Stimulated activated CD4-positive, alpha-beta T cell treated with anti-CD3 and anti-CD28 coated beads, Interleukin-1b, Interleukin-23, amount 100 ng/mL, for 24 hours (primary cell): ENCODE measurements around the gene MT3.

Experiments used
- DNase-seq, 4 experiments: peaks; one replicate each; pipeline ENCODE4 v3.0.0-alpha.2; 2020; ENCODE audit warnings: low read depth in 4 of 4, low spot score in 1 of 4

Gene MT3

DNA sequence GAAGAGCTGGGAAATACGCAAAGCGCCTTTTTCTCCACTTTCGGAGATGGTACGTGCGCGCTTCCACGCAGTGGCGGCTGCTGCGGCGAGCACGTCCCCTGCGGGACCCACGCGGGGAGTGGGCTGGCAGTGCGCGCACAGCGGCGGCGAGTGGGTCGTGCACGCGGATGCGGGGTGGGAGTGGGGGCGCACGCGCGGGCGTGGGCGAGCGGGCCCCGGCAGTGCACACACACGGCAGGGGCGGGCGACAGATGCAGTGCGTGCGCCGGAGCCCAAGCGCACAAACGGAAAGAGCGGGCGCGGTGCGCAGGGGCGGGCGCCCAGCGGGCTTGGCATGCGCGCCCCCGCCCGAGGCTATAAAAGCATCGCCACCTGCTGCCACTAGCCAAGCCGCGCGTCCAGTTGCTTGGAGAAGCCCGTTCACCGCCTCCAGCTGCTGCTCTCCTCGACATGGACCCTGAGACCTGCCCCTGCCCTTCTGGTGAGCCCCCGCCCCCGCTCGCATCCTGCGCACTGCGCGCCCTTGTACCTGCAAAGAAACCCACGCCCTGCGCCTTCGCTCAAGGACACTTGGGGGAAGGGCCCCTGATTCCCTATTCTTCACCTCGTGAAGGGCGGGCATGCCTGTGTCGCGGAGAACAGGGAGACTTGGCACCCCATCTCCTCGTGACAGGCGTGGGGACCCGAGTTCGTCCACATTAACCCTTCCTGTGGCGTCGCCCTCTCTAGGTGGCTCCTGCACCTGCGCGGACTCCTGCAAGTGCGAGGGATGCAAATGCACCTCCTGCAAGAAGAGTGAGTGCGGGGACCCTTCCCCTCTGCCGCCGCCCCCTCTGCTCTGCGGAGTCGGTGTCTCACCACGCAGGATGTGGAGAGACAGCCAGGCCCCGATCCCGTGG is at the start of gene MT3:
Gene MT3, plus strand, starts transcription at position 388 of the 899 bp plus-strand sequence. Its CDS starts 63 bp downstream, at position 451.
- DNase-seq = no peak

DNA sequence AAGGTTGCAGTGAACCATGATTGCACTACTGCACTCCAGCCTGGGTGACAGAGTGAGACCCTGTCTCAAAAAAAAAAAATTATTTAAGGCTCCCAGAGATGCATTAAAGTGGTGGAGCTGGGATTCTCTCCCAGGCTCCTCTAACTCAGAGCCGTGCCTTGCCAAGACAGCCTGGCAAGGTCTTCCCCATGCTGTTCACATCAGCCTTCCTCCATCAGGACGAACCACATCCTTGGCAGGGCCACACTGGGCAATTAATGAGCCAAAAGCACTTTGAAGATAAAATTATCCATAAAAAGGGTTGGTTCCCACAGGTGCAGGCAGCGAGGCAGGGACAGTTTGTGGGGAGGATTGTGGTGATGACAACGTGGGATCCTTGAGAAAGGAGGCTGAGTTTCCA is 49.7 kb upstream of the MT3 start:
- no peak for DNase-seq

DNA sequence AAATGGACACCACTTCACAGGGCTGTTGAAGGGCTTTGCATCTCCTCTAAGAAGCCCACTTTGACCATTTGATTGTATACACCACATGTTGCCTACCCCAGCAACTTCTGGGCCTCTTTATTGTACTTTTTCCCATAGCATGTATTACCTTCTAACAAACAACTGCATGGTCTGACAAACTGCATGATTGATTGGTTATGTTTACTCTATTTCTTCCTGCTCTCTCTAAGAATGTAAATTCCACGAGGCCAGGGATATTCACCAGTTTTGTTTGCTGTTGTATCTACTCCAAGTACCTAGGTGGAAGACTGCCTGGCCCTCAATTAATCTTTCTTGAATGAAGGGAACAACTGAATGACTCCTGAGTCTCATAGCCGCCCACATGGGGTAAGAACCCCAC is 47.3 kb upstream of the MT3 start:
- no peak for DNase-seq

DNA sequence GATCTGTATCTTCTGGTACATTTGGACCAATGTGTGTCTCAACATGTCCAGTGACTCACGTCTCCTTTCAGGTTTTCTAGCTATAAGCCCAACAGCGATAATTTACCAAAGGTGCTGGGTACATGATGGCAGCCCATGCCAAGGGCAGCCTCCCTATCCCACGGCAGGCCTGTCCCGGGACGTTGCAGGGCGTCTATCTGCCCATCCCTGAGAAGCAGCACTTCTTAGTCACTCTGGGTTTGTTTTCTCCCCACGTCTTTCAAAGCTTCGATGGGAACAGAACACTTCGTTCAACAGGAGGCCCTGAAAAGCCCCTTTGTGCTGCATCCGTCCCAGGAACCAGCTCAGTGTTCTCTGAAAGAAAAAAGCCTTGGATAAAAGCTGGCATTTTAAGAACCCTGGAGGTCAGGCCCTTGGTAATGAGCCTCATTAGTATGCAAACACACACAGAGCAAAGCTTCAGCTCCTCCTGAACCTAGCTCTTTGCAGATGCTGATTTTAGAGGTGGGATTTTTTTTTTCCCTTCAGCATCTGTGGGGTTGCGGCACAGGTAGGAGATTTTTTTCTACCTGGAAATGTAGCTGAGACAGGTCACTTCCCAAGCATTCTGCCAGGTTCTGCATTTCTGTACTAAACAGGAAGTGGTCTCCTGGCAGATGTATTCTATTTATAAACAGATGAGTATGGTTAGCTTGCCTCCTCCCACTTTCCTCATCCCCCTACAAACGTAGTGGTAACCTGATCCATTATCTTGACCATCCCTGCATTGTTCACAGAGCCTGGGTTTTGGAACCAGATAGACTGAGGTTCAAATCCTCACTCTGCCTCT is 42.0 kb upstream of the MT3 start:
- DNase-seq = no peak

DNA sequence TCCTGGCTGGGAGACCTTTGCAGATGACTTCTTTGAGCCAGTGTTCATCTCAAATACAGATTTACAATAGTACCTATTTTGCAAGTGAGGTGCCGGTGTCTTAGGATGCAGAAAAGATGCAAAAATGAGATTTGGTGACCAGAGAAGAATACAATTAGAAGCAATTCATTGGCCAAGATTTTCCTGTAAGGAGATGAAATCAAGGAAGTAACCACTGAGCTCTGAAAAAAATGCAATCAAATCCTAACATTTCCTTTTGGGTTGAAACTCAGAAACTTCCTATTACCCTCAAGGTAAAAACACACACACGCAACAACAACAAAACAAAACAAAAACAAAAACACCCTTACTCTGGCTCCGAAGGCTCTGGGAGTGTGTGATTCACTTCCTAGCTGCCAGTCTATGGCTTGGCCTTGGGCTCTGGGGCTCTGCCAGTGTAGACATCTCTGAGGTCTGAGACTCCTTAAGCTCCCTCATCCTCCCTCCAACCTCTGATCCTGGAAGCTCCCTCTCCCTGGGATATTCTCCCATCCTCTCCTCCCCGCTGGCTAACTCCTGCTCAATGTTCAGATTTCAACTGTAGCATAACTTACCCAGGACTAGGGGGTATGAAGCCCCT is 41.3 kb upstream of the MT3 start:
- DNase-seq = no peak

DNA sequence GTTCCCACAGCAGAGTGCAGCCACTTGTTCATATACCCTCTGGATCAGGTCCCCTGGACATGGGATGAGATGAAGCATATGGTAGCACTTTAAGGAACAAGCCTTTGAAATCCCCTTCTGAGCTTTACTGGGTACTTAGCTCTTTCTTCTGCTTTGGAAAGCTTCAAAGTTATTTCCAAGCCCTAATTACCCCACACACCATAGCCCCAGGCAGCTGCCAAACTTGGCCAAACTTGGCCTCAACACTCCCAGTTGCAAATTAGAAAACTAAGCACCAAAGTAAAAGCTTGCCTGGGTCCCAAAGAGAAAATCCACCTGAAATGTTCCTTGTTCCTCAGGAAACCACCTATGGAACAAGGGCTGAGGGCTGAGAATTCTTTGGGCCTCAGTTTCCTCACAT is 40.2 kb upstream of the MT3 start:
- no peak for DNase-seq

DNA sequence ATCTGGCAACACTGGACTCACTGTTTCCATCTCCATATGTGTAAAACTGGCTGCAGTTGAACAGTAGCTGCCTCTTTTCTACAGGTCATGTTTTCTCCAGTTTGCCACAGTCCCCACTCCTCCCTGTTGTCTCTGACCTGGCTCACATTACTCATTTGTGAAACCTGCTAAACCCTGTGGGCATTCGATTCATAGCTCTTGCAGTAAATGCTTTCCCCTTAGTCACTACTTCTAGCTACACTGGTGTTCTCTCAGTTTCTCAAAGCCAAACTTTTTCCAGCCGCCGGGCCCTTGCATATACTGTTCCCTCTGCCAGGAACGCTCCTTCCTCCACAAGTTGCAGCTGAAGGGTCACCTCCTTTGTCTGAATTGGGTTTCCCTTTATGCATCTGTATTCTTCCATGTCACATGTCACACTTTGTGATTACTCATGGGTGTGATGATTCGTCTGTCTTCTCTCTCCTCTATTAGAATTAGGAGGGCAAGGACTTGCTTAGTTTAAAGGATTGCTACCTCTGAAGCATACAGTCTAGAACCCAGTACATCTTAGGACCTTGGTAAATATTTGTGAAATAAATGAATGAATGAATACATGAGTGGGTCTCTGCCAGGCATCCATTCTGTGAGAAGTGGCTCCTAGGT is 39.5 kb upstream of the MT3 start:
- peak in 1 of 4 experiments; percentile 0 for DNase-seq

DNA sequence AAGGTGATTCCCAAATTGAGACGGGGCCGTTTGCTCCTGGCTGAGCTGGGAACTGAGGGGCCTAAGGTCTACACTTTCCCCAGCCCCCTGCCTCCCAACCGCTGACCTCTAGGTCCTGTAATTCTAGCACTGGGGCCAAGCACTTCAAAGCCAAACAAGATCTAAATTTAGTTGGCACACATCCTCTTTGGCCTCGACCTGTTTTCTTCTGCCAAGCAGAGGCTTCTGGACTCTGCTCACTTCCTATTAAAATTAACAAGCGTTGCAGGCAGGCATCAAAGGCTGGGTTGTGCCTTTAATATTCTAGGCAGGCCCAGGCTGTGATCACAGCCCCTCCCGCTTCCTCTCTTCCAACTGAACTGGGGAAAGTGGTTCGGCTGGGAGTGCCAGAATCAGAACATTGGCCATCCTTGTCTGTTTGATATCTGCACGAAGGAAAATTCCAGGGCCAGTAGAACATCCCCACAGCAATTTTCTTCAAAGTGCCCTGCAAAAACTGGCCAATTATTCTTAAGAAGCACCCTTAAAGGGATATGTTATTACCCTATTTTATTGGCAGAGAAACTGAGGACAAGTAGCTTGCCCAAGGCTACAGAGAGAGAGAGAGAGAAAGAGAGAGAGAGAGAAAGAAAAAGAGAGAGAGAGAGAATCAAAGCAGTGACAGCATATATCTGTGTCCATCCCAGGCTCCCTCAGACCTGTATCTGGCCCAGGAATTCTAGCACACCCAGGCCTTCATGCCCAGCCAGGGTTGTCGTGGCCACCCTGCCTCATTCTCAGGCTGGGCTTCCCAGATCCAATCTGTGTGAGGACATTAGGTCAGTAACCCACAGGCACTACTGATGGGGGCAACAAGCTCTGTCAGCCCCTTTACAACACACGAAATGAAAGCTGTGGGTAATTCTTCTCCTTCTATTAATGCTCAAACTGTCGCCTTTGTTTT is 37.3 kb upstream of the MT3 start:
- no peak for DNase-seq

DNA sequence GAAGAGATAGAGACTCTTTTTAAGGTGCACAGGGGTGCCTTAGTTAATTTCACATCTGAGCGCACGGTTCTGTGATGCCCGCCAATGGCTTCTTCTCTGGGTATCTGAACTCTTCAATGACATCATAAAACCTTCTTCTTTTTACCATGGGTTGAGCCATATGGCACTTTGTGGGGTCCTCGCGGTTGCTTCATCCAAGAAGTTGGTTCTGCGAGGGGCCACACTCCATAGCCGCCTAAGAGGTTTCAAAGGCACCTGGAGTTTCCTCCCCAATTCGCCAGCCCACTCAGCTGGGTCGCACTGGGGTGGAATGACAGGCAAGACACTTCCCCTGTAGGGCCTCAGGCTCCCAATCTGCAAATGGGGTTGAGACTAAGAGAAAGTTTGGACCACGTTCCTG is 34.9 kb upstream of the MT3 start:
- no peak for DNase-seq

DNA sequence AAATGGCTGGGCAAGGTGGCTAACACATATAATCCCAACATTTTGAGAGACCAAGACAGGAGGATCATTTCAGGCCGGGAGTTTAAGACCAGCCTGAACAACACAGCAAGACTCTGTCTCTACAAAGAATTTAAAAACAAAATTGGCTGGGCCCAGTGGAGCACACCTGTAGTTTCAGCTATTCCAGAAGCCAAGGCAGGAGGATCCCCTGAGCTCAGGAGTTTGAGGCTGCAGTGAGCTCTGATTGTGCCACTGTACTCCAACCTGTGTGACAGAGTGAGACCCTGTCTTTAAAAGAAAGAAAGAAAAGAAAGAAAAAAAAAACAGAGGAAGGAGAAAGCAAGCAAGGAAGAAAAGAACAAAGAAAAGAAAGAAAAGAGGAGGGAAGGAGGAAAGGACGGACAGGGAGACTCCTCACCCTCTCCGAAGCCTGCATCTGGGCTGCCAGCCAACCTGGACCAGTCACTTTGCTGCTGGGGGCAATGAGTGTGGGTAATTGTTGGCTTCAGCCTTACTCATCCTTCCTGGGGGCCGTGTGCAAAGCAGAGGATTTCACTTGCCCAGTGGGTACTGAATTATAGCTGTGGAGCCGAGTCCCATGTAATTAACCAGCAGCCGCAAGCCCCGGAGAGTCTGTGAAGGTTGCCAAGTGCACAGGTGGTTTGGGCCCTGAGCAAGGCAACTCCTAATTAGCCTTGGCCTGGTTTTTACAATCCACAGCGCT is 31.1 kb upstream of the MT3 start:
- no peak for DNase-seq

DNA sequence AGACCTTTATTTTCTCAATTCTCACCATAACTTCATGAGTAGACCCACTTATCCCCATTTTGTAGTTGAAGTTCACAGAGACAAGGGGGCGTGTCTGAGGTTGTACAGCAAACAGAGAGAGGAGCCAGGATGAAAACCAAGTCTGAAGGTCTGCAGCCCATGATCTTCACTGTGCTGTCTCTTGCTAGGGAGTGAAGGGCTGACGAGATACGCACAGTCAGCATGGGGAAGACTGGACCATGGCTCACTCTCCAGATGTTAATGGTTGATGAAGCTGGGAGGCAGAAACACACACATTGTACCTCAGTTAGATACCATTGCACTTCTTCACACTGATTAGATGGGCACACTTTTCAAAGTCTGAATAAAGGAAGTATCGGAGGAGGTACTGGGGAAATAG is 30.2 kb upstream of the MT3 start:
- DNase-seq = no peak

DNA sequence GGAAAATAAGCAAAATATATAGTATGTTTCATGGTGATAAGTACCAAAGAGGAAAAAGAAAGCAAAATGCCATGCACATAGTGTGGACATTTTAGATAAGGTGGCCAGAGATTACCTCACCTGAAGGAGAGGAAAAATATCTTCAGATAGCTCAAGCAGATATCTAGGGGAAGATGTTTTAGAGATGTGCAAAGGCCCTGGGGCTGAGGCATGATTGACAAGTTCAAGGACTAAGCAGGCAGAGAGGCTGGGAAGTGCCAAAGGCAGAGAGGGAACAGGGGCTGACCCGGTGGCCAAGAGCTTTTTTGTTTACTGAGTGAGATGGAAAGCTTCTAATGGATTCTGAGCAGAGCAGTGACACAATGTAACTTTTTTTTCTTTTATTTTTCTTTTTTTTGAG is 28.9 kb upstream of the MT3 start:
- DNase-seq = no peak

DNA sequence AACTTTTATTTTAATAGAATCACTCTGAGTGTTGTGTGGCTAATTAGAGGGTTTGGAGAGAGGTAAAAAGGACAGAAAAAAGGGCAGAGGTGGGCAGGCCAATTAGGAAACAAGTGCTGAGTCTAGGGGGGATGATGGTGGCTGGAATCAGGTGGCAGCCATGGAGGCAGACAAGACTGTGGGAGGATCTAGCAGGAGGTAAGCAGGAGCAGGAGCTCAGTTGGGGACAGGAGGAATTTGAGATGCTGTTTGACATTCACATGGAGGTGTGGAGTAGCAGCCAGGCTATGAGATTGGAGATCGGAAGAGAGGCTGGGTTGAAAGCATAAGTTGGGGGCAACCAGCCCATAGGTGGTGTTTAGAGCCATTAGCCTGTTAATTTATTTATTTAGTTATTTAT is 28.2 kb upstream of the MT3 start:
- no peak for DNase-seq

DNA sequence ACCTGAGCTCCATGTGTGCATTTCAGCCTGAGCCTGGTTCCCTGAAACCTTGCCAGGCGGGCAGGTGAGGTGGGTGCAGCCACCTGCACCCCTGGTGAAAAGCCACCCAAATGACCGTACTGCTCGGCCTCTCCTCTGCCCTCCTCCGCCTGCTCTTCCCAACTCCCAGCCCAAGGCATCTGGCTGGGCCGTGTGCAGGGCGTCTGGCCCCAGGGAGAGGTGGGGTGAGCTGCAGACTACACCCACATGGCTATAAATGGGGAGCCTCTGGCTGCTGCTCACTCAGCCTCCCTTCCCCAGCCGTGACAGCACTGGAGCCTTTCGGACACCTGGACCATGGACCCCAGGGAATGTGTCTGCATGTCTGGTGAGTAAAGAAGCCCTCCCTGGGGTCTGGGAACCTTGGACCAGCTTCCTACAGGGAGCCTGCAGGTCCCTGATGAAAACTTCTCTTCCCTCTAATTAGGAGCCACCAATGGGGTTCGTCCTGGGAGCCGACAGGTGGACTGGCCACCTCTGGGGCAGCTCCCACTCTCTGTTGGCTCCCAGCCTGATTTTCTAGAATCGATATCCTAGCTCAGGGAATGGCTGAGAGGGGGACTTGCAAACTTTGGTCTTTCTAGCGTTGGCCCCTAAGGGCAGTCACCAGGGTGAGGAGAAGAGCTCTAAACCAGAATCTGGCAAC is 24.4 kb upstream of the MT3 start, which contains the start of gene MT4:
Gene MT4, plus strand, starts transcription at position 281 of the 685 bp plus-strand sequence. Its CDS starts 56 bp downstream, at position 337.
- no peak for DNase-seq

DNA sequence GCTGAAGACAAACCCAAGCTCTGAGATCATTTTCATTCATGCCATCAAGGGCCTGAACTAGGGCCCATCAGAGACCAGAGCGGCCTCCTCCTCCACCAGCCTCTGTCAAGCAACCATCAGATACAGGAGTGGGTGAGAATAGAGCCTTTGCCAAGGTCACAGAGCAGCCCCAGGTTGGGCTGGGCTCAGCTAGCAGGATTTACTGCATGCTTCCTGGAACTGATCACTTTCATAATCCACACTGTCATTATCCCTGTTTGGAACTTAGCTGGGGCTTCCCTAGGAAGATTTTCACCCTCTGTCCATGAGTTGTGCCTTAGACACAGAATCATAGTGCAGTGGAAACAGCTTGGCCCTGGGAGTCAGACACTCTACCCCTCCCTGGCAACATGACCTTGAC is 19.4 kb upstream of the MT3 start:
- no peak for DNase-seq

DNA sequence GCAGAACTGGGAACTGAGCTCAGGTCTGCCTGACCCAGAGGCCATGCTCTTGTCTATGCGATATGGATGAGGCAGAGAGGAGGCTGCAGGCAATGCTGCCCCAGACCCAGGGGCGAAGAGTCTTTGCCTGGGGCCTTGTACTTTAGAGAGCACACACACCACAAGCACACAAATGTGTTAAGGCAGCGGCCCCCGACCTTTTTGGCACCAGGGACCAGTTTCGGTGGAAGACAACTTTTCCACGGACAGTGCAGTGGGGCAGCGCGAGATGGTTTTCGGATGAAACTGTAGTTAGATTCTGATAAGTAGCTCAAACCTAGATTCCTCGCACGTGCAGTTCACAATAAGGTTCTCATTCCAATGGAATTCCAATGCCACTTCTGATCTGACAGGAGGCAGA is 17.8 kb upstream of the MT3 start:
- DNase-seq = no peak

DNA sequence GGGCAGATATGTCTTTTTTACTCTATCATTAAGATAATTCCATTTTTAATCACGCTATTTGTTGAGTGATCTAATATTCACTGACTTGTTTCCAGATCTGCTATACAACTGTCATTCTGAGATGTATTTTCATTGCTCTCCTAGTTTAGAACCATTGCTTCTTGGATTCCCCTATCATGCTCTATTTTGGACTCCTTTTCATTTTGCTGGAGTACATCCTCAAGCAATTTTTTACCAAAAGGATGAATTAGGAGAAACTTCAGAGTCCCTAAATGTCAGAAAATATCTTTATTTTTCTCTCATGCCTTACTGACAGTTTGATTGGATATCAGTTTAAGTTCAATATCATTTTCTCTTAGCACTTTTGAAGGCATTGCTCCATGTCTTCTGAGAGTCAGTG is 14.7 kb upstream of the MT3 start:
- no peak for DNase-seq

DNA sequence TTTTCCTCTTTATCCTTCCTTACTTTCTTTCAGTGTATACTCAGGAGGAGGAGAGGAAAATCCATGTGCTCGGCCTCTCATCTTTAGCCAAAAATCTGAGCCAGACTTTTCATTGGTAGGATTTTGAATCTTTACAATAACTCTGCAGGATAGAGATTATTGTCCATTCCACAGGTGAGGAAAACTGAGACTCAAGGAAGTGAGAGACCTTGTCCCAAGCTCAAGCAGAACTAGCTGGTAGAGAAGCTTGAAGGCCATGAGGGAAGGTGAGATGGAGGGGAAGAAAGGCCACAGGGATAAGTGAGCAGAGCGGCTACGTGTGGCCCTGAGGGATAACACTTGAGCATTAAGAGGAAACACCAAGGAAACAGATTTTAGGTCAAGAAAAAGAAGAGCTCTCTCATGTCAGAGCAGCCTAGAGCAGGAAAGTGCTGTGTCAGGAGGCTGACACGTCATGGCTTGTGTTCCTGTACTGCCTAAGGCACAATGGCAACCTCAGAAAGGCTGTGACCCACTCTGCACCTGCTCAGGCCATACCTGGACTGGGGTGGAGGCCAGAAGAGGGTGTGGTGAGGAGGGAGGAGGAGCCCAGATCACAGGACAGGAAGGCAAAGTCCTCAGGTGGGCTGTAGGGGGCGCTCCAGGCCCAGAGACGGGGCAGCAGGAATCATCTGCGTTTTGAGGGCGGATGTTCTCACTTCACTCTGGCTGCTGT is 12.6 kb upstream of the MT3 start:
- DNase-seq = peak; percentile 63 to 82 (median 77)
